OCI-LY3 (cell line): Measurements from ENCODE around the gene TRIP10.

Experiments used
- CTCF ChIP-seq: fragments of 200-600, 300-600 bp; sonication (generic); IDR thresholded peaks from 2 replicates; pipeline ENCODE4 v1.5.1; 2014; ENCODE audit warnings: antibody characterized with exemption, low read length, low read depth
- EZH2phosphoT487 ChIP-seq: fragments of 200-600 bp; shearing (Covaris generic); IDR thresholded peaks from 2 replicates; pipeline ENCODE4 v1.6.1; 2018; ENCODE audit warnings: antibody characterized with exemption, mixed run types, low read depth

- TF ChIP-seq CTCF (no peak), EZH2phosphoT487 (no peak)
These were observed 48.1 kb upstream of the TRIP10 start for GRCh38 chr19:6691342-6691741.
